PFSK-1 (cell line): ENCODE results near the gene TTC28.

Source experiments
- POLR2AphosphoS5 ChIP-seq: IDR thresholded peaks from 2 replicates; pipeline ENCODE4 v1.6.1; 2012; ENCODE audit warnings: low read depth, mild to moderate bottlenecking, control low read depth, low read length, moderate library complexity
- REST ChIP-seq, 2 experiments: IDR thresholded peaks; 2 replicates each; pipeline versions ENCODE4 v1.6.1 to v1.8.0; 2011 to 2012; ENCODE audit warnings: low read depth in 2 of 2, low read length in 2 of 2, control low read depth in 1 of 2, inconsistent platforms in 1 of 2, mild to moderate bottlenecking in 1 of 2, moderate library complexity in 1 of 2; ENCODE audit not compliant: insufficient read depth in 1 of 2

GRCh38 chr22:28714043-28714628, 34.5 kb upstream of the TTC28 start:
- no peak for TF ChIP-seq POLR2AphosphoS5
- TF ChIP-seq REST (IDR thresholded peaks at IDR 0.05; ENCODE audit: insufficient read depth in 1 of 2, low read depth in 2 of 2, low read length in 2 of 2), result no peak
